Activated gamma-delta T cell (primary cell): ENCODE data around the gene ELF3.
A peak's percentile ranks its signal among the peaks of the same experiment; 100 is the strongest.
"Not testable (repeated sequence)": the region's sequence is repeated elsewhere in the genome, so short reads cannot be mapped to it uniquely, and the experiment has no call there.

Experiments
- DNase-seq: peaks from one replicate; lab custom pipeline; 2025; lab: John Stamatoyannopoulos, UW
- total RNA-seq, 2 donors: gene quantifications; one replicate each; lab custom pipeline; 2026; lab: John Stamatoyannopoulos, UW

Gene ELF3
- total RNA-seq: 1.9 to 2.2 reads per million in 2 donors

GRCh38 chr1:202010180-202011015 lies at the start of gene ELF3:
ELF3 (plus strand) TSS chr1:202010587; CDS start chr1:202011137, 550 bp downstream.
- DNase-seq: no peak

- not testable (repeated sequence) for DNase-seq
Observed at GRCh38 chr1:201962382-201962781, 48.0 kb upstream of the ELF3 start.

DNA sequence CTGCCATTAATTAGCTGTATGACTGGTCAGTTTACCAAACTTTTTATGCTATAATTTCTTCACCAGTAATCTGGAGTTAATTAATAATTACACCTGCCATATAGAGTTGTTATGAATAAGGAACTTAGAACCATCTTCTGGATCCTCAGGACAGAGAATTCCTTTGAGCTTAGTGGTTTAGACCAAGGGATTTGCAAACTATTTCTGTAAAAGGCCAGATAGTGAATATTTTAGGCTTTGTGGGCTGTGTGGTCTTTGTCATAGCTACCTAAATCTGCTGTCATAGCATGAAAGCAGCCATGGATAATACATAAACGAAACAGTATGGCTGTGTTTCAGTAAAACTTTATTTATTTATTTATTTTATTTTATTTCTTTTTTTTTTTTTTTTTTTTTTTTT lies 46.1 kb upstream of the ELF3 start:
- no peak for DNase-seq

- no peak for DNase-seq
Observed at GRCh38 chr1:201966171-201966570, 44.2 kb upstream of the ELF3 start.

DNA sequence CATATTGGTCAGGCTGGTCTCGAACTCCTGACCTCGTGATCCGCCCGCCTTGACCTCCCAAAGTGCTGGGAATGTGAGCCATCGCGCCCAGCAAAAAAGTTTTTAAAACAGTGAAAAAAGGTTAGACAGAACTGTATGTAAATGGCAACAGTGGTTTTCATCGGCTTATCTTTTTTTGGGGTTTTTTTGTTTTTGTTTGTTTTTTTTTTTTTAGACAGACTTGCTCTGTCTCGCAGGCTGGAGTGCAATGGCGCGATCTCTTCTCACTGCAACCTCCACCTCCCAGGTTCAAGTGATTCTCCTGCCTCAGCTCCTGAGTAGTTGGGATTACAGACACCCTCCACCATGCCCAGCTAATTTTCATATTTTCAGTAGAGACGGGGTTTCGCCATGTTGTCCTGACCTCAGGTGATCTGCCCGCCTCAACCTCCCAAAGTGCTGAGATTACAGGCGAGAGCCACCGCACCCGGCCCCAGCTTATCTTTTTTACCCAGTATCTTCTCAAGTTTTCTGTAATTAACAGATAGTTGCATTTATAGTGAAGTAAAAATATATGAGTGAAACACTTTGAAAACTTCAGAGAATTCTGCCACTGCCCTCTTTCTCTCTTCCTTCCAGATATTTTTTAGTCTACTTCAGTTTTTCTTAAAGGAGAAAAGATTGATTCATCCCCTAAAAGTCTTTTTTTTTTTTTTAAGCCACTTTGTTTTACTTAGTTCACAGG lies 42.0 kb upstream of the ELF3 start:
- no peak for DNase-seq

GRCh38 chr1:201970334-201971159 lies 39.8 kb upstream of the ELF3 start:
- DNase-seq: no peak

GRCh38 chr1:201982082-201982622 lies 28.2 kb upstream of the ELF3 start:
- DNase-seq: no peak

DNA sequence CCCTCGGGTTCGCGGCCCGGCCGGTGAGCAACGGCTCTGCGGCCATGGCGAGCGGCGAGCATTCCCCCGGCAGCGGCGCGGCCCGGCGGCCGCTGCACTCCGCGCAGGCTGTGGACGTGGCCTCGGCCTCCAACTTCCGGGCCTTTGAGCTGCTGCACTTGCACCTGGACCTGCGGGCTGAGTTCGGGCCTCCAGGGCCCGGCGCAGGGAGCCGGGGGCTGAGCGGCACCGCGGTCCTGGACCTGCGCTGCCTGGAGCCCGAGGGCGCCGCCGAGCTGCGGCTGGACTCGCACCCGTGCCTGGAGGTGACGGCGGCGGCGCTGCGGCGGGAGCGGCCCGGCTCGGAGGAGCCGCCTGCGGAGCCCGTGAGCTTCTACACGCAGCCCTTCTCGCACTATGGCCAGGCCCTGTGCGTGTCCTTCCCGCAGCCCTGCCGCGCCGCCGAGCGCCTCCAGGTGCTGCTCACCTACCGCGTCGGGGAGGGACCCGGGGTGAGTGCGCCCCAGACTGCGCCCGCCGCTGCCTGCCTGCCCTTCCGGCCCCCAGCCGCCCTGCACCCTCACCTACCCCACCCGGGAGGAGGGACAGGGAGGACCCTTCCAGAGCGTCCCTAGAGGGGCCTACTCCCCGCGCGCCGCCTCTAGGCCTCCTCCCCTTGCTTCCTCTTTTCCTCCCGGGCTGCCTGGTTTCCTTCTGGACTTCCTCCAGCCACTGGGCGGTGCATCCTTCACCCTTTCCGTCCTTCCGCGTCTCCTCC lies 27.6 kb upstream of the ELF3 start, which contains the start of gene RNPEP:
TSS of gene RNPEP (plus strand) at position 26 of the 757 bp plus-strand sequence. CDS start at position 45, 19 bp downstream.
- DNase-seq: peak; percentile 47

- DNase-seq: no peak
Observed at GRCh38 chr1:201983380-201983805, 27.0 kb upstream of the ELF3 start.

DNA sequence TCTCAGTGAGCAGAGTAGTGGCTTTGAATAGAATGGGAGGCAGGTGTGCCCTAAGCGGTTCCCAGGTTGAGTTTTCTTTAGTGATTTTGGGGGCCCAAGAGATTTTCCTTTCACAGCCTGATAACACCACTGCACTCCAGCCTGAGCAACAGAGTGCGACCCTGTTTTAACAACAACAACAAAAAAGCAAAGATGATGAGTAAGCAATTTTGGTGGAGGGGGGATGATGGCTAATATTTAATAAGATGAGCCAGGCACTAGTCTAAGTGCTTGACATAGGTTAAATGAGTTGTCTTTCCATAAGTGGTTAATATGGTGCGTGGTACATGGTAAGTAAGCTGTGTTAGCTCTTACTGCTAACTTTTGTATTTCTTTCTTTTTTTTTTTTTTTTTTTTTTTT lies 25.9 kb upstream of the ELF3 start:
- no peak for DNase-seq

DNA sequence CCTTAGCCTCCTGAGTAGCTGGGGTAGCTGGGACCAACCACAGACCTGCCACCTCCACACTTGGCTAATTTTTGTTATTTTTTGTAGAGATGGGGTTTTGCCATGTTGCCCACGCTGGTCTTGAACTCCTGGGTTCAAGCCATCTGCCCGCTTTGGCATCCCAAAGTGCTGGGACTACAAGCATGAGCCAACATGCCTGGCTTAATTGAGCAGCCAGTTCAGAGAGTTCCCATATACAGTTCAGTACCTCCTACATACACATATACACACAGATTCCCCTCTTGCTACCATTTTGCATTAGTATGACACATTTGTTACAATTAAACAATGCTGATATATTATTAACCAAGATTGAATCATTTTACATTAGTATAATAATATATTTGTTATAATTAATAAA lies 25.0 kb upstream of the ELF3 start:
- no peak for DNase-seq

DNA sequence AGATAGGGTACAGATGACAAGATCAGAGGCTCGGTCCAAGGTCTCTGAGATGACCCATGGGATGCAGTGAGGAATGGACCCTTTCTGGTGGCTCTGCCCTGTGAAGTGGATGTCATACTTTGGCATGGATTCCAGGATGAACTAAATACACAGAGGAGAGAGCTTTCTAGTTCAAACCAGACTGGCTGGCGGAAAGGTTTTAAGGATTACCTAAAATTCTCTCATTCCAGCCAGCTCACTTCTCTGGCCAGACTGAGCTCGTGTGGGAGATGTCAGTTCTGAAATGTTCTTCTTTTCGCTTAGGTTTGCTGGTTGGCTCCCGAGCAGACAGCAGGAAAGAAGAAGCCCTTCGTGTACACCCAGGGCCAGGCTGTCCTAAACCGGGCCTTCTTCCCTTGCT lies 21.8 kb upstream of the ELF3 start:
- no peak for DNase-seq

DNA sequence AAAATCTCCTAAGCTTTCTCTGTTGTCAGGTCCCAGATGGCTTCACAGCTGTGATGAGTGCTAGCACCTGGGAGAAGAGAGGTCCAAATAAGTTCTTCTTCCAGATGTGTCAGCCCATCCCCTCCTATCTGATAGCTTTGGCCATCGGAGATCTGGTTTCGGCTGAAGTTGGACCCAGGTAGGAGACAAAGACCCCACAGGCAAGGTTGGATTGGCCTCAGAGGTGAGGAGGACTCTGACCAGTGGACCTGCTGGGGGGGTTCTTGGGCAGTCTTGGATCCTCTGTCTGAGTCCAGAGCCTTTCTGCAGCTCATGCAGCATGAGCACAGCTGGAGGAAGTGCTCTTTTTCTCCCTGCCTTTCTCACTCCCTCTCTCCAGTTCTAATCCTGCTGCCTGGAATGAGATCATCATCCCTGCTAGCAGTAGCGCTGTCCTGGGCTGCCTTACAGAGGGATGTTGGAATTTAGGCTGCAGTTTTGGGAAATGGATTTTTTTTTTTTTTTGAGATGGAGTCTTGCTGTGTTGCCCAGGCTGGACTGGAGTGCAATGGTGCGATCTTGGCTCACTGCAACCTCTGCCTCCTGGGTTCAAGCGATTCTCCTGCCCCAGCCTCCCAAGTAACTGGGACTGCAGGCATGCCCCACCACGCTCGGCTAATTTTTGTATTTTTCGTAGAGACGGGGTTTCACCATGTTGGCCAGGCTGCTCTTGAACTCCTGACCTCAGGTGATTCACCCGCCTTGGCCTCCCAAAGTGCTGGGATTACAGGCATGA lies 20.8 kb upstream of the ELF3 start:
- DNase-seq: no peak

- DNase-seq: no peak
Observed at GRCh38 chr1:201990427-201990826, 20.0 kb upstream of the ELF3 start.

- DNase-seq: no peak
Observed at GRCh38 chr1:201999625-202000238, 10.7 kb upstream of the ELF3 start.

- DNase-seq: no peak
Observed at GRCh38 chr1:202002507-202002906, 7.9 kb upstream of the ELF3 start.

DNA sequence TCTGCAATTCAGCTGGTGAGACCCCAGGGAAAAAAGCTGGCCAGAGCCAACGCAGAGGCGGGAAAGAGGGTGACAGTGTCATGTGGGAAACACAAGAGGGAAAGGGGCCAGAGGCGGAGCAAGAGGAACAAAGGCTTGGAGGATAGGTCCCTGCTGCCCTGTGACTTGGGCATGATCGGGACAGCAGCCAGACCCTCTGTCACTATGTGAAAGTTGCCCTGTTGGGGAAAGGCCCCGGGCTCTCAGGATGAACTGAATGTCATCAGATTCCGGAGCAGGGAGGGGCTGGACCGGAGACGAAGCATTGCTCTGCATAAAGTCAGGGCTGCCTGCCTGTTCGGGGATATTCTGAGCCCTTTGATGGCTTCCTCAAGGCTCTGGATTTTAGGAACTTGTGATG lies 5.7 kb upstream of the ELF3 start:
- no peak for DNase-seq

DNA sequence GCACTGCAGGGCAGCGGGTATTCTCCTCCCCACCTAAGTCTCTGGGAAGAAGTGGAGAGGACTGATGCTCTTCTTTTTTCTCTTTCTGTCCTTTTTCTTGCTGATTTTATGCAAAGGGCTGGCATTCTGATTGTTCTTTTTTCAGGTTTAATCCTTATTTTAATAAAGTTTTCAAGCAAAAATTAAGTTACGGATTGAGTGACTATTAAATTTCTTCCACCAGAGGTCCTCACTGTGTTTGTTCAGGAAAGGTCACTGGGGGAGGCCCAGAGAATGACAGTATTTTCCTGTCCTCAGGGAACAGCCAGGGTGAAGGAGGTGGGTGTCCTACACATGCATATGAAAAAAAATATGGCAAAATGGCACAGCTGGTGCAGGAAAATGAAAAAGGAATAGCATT lies 4.4 kb upstream of the ELF3 start:
- DNase-seq: no peak

- no peak for DNase-seq
Observed at GRCh38 chr1:202007304-202007703, 3.1 kb upstream of the ELF3 start.
